Measurements from ENCODE around the gene ZNF8.
"Not testable (repeated sequence)": the region's sequence is repeated elsewhere in the genome, so short reads cannot be mapped to it uniquely, and the experiment has no call there.

- not testable (repeated sequence) for TF ChIP-seq CTCF, POLR2AphosphoS5, POLR2A (IDR thresholded peaks at IDR 0.05)
Observed at GRCh38 chr19:58258259-58258658, 20.5 kb upstream of the ZNF8 start.
